SK-N-SH (cell line): ENCODE data around the gene UVRAG. TPM values are rescaled to one million over a fixed set of nuclear protein-coding genes. Genes with fewer than 3 reads are reported as not detected.

Experiments
- CTCF ChIA-PET: fragments of 300-600, 350-600 bp; formaldehyde crosslinking; extraction: SDS; loops from one replicate; lab custom pipeline; 2021; lab: Yijun Ruan, JAX
- POLR2A ChIA-PET: fragments of 350-600 bp; sonication (Branson Sonifier 250); formaldehyde crosslinking; extraction: SDS; loops from one replicate; lab custom pipeline; 2020; ENCODE audit warnings: antibody characterized with exemption, inconsistent platforms; lab: Yijun Ruan, JAX
- DNase-seq: peaks from one replicate; pipeline ENCODE4 v3.0.0; 2012
- H2AFZ ChIP-seq: fragments of 200-600 bp; sonication (generic); 2 replicates; pipeline ENCODE4 v1.8.1; 2016; ENCODE audit warnings: antibody characterized with exemption, mild to moderate bottlenecking, low read depth
- H3F3A ChIP-seq: fragments of 200-600 bp; sonication (generic); replicated peaks from 2 replicates; pipeline ENCODE3; 2016; ENCODE audit warnings: antibody characterized with exemption, mild to moderate bottlenecking; ENCODE audit not compliant: insufficient read depth
- H3K27ac ChIP-seq, 2 experiments: fragments of 200-500 bp in 1 of 2; fragments of 200-600 bp in 1 of 2; sonication (Bioruptor generic) in 1 of 2; sonication (generic), shearing (Covaris generic) in 1 of 2; 2 replicates each; pipeline versions ENCODE4 v1.5.1 to v1.6.1; 2014 to 2016; ENCODE audit warnings: low read depth in 2 of 2, inconsistent platforms in 1 of 2, low read length in 1 of 2, mild to moderate bottlenecking in 1 of 2, mixed read lengths in 1 of 2
- H3K27me3 ChIP-seq: fragments of 200-600 bp; sonication (generic), shearing (Covaris generic); 2 replicates; pipeline ENCODE4 v1.6.1; 2016; ENCODE audit warnings: mixed run types; ENCODE audit not compliant: insufficient read depth
- H3K36me3 ChIP-seq, 2 experiments: fragments of 200-500 bp in 1 of 2; fragments of 200-600 bp in 1 of 2; sonication (Bioruptor generic) in 1 of 2; sonication (generic) in 1 of 2; replicated peaks in 1 of 2; 2 replicates each; pipeline versions ENCODE3 to v1.5.1; 2014 to 2016; ENCODE audit warnings: low read length in 1 of 2, mild to moderate bottlenecking in 1 of 2; ENCODE audit not compliant: insufficient read depth in 2 of 2, control insufficient read depth in 1 of 2
- H3K4me1 ChIP-seq, 2 experiments: fragments of 200-500 bp in 1 of 2; fragments of 200-600 bp in 1 of 2; sonication (Bioruptor generic) in 1 of 2; sonication (generic), shearing (Covaris generic) in 1 of 2; 2 replicates each; pipeline versions ENCODE4 v1.5.1 to v1.6.1; 2014 to 2016; ENCODE audit warnings: low read depth in 1 of 2, low read length in 1 of 2, mixed run types in 1 of 2; ENCODE audit not compliant: insufficient read depth in 2 of 2, control insufficient read depth in 1 of 2
- H3K4me2 ChIP-seq: fragments of 200-600 bp; sonication (generic), shearing (Covaris generic); 2 replicates; pipeline ENCODE4 v1.6.1; 2017; ENCODE audit warnings: mixed run types
- H3K4me3 ChIP-seq, 2 experiments: fragments of 200-500 bp in 1 of 2; fragments of 200-600 bp in 1 of 2; sonication (Bioruptor generic) in 1 of 2; sonication (generic), shearing (Covaris generic) in 1 of 2; 2 replicates each; pipeline versions ENCODE4 v1.5.1 to v1.8.1; 2014 to 2016; ENCODE audit warnings: low read depth in 2 of 2, inconsistent platforms in 1 of 2, low read length in 1 of 2, mild to moderate bottlenecking in 1 of 2, mixed read lengths in 1 of 2, moderate library complexity in 1 of 2
- H3K79me2 ChIP-seq: fragments of 200-600 bp; sonication (generic); 2 replicates; pipeline ENCODE4 v1.8.1; 2017; ENCODE audit warnings: mild to moderate bottlenecking; ENCODE audit not compliant: insufficient read depth
- H3K9ac ChIP-seq: fragments of 200-600 bp; sonication (generic); 2 replicates; pipeline ENCODE4 v1.6.1; 2017; ENCODE audit warnings: mixed run types
- H3K9me2 ChIP-seq: fragments of 200-600 bp; sonication (generic); 2 replicates; pipeline ENCODE4 v1.6.1; 2017; ENCODE audit warnings: mixed run types
- H3K9me3 ChIP-seq: fragments of 200-600 bp; sonication (generic); 2 replicates; pipeline ENCODE4 v1.6.1; 2017; ENCODE audit warnings: mixed run types, mild to moderate bottlenecking, moderate library complexity
- H4K20me1 ChIP-seq: fragments of 200-600 bp; sonication (generic); 2 replicates; pipeline ENCODE4 v1.6.1; 2017; ENCODE audit warnings: mild to moderate bottlenecking, mixed run types; ENCODE audit not compliant: insufficient read depth
- ELF1 ChIP-seq: IDR thresholded peaks from 2 replicates; pipeline ENCODE4 v1.4.0; 2012
- FOSL2 ChIP-seq: IDR thresholded peaks from 2 replicates; pipeline ENCODE4 v1.4.0; 2012; ENCODE audit warnings: low read depth, mild to moderate bottlenecking, moderate library complexity, borderline replicate concordance
- FOXJ3 ChIP-seq: sonication (generic); formaldehyde crosslinking; IDR thresholded peaks from 2 replicates; pipeline ENCODE4 v1.5.1; 2020; ENCODE audit warnings: mild to moderate bottlenecking, missing genetic modification reagents
- GABPA ChIP-seq: IDR thresholded peaks from 2 replicates; pipeline ENCODE4 v1.4.0; 2012; ENCODE audit warnings: low read depth, mild to moderate bottlenecking
- GATA2 ChIP-seq: sonication (generic); formaldehyde crosslinking; IDR thresholded peaks from 2 replicates; pipeline ENCODE4 v1.5.0; 2020; ENCODE audit warnings: mild to moderate bottlenecking, missing genetic modification reagents
- JUND ChIP-seq: IDR thresholded peaks from 2 replicates; pipeline ENCODE4 v1.4.0; 2012
- NFIC ChIP-seq: IDR thresholded peaks from 2 replicates; pipeline ENCODE4 v1.4.0; 2012; ENCODE audit warnings: borderline replicate concordance
- NRF1 ChIP-seq: IDR thresholded peaks from 2 replicates; pipeline ENCODE4 v1.6.1; 2012; ENCODE audit warnings: low read depth, mild to moderate bottlenecking, low read length
- POLR2AphosphoS5 ChIP-seq: IDR thresholded peaks from 2 replicates; pipeline ENCODE4 v1.6.1; 2012; ENCODE audit warnings: low read depth, low read length
- RCOR1 ChIP-seq: fragments of 150-350 bp; IDR thresholded peaks from 2 replicates; pipeline ENCODE4 v1.6.1; 2017; ENCODE audit warnings: antibody characterized with exemption, low read length
- RXRA ChIP-seq: IDR thresholded peaks from 2 replicates; pipeline ENCODE4 v1.4.0; 2012; ENCODE audit warnings: low read depth, mild to moderate bottlenecking, borderline replicate concordance
- SIN3A ChIP-seq: IDR thresholded peaks from 2 replicates; pipeline ENCODE4 v1.6.1; 2012; ENCODE audit warnings: low read depth, mild to moderate bottlenecking, low read length, moderate library complexity, borderline replicate concordance
- TCF12 ChIP-seq: IDR thresholded peaks from 2 replicates; pipeline ENCODE4 v1.4.0; 2012
- TEAD4 ChIP-seq: IDR thresholded peaks from 2 replicates; pipeline ENCODE4 v1.4.0; 2012; ENCODE audit warnings: mild to moderate bottlenecking, borderline replicate concordance; ENCODE audit not compliant: insufficient read depth
- YY1 ChIP-seq: IDR thresholded peaks from 2 replicates; pipeline ENCODE4 v1.4.0; 2012; ENCODE audit warnings: low read depth, mild to moderate bottlenecking
- WGBS: methylation state at CpG from one replicate; pipeline ENCODE4 v1.1.6; 2017; ENCODE audit warnings: low lambda C conversion rate; 5-methylcytosine and 5-hydroxymethylcytosine counted together
- polyA plus RNA-seq, 3 experiments: library from polyadenylated mRNA; depleted of rRNA; stranded (reverse); fragments of >200 nt; gene quantifications; 2 replicates each; pipeline ENCODE4 v1.2.3, GENCODE V29; 2012
- TF ChIP-seq, protein P1 (sequence below): IDR thresholded peaks from 2 replicates; pipeline ENCODE4 v1.4.0; 2012; ENCODE audit warnings: low read depth, borderline replicate concordance
- TF ChIP-seq, protein P2 (sequence below): IDR thresholded peaks from 2 replicates; pipeline ENCODE4 v1.4.0; 2012; ENCODE audit warnings: low read depth
- TF ChIP-seq, protein P3 (sequence below): IDR thresholded peaks from 2 replicates; pipeline ENCODE4; 2012
- TF ChIP-seq, protein P4 (sequence below): fragments of 200-600 bp; sonication (generic); IDR thresholded peaks from 2 replicates; pipeline ENCODE4 v1.6.1; 2017; ENCODE audit warnings: antibody characterized with exemption, mild to moderate bottlenecking, moderate library complexity
- TF ChIP-seq, protein P5 (sequence below): fragments of 150-350 bp; IDR thresholded peaks from 2 replicates; pipeline ENCODE4 v1.6.1; 2017; ENCODE audit warnings: antibody characterized with exemption, low read length, low read depth, borderline replicate concordance
- TF ChIP-seq, protein P6 (sequence below): fragments of 150-350 bp; IDR thresholded peaks from 2 replicates; pipeline ENCODE4 v1.6.1; 2016; ENCODE audit warnings: mild to moderate bottlenecking, low read depth, low read length

The UVRAG gene
- polyA plus RNA-seq, 1 of the 3 experiments (the other 2 are of a cell fraction): 5.8 TPM

DNA sequence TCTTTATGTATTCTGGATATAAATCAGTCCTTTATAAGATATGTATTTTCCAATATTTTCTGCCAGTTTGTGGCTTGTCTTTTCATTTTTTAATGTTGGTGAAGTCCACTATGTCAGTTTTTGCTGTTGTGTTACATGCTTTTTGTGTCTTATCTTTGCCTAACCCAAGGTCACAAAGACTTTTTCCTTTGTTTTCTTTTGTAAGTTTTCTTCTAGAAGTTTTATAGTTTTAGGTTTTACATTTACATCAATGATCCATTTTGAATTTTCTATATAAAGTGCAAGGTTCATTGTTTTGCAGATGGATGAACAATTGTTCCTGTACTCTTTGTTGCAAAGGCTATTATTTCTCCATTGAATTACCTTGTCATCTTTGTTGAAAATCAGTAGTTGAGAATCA lies 69.3 kb downstream of the UVRAG start:
- Histone ChIP-seq H2AFZ (no peak overlapping the region), H3K79me2 (no peaks in the 10 kb centered on the region), H3K4me3 (no peak overlapping the region), H3K4me2 (no peak overlapping the region), H3F3A (no peaks in the 10 kb centered on the region), H4K20me1 (no peaks in the 10 kb centered on the region), H3K36me3 (peaks cover 5% of the 10 kb centered on the region in 2 experiments), H3K4me1 (no peaks in the 10 kb centered on the region; a peak in 1 of 4 replicates), H3K9ac (no peak overlapping the region), H3K9me2 (no peaks in the 10 kb centered on the region), H3K9me3 (no peaks in the 10 kb centered on the region), H3K27ac (no peak overlapping the region), H3K27me3 (no peaks in the 10 kb centered on the region)
- POLR2A ChIA-PET: no interaction called here
- no peak for DNase-seq
- CTCF ChIA-PET: no interaction called here
- TF ChIP-seq FOXJ3 (CRISPR knock-in tag) (no peak), FOSL2 (no peak), TEAD4 (no peak)
- TF ChIP-seq, protein P1, sequence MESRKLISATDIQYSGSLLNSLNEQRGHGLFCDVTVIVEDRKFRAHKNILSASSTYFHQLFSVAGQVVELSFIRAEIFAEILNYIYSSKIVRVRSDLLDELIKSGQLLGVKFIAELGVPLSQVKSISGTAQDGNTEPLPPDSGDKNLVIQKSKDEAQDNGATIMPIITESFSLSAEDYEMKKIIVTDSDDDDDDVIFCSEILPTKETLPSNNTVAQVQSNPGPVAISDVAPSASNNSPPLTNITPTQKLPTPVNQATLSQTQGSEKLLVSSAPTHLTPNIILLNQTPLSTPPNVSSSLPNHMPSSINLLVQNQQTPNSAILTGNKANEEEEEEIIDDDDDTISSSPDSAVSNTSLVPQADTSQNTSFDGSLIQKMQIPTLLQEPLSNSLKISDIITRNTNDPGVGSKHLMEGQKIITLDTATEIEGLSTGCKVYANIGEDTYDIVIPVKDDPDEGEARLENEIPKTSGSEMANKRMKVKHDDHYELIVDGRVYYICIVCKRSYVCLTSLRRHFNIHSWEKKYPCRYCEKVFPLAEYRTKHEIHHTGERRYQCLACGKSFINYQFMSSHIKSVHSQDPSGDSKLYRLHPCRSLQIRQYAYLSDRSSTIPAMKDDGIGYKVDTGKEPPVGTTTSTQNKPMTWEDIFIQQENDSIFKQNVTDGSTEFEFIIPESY: no peak

DNA sequence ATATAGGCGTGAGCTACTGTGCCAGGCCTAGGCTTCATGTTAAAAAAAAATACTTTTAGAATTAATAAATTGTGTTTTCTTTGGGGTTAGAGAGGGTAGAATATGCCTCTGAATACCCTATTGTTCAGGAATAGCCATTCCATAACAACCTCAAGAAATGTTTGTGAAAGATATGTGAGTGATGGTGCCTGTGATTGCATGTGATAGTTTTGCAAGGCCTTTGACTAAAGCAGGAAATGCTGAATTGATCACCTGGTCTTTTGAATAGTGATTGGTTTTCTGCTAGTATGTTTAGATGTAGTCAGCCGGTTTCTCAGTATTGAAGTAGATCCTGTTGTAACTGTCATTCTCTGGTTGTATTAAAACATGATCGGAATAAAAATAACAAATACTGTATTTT lies 73.4 kb downstream of the UVRAG start:
- no peaks in the 10 kb centered on the region for H3K79me2 ChIP-seq
- CTCF ChIA-PET: interaction anchor here (1.1 kb wide), 1 partner anchor 430 kb away, joined by 3 read pairs; no protein-coding TSS in a partner anchor
- no peak overlapping the region for H3K27ac ChIP-seq
- no peaks in the 10 kb centered on the region for H4K20me1 ChIP-seq
- TF ChIP-seq GABPA (no peak), ELF1 (no peak), TCF12 (no peak), SIN3A (no peak), TEAD4 (no peak), NRF1 (no peak), RCOR1 (no peak), JUND (no peak), GATA2 (no peak), NFIC (no peak), RXRA (no peak), POLR2AphosphoS5 (no peak), YY1 (no peak)
- TF ChIP-seq, protein P2, sequence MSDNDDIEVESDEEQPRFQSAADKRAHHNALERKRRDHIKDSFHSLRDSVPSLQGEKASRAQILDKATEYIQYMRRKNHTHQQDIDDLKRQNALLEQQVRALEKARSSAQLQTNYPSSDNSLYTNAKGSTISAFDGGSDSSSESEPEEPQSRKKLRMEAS: no peak
- TF ChIP-seq, protein P3, sequence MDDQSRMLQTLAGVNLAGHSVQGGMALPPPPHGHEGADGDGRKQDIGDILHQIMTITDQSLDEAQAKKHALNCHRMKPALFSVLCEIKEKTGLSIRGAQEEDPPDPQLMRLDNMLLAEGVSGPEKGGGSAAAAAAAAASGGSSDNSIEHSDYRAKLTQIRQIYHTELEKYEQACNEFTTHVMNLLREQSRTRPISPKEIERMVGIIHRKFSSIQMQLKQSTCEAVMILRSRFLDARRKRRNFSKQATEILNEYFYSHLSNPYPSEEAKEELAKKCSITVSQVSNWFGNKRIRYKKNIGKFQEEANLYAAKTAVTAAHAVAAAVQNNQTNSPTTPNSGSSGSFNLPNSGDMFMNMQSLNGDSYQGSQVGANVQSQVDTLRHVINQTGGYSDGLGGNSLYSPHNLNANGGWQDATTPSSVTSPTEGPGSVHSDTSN: no peak
- TF ChIP-seq, protein P4, sequence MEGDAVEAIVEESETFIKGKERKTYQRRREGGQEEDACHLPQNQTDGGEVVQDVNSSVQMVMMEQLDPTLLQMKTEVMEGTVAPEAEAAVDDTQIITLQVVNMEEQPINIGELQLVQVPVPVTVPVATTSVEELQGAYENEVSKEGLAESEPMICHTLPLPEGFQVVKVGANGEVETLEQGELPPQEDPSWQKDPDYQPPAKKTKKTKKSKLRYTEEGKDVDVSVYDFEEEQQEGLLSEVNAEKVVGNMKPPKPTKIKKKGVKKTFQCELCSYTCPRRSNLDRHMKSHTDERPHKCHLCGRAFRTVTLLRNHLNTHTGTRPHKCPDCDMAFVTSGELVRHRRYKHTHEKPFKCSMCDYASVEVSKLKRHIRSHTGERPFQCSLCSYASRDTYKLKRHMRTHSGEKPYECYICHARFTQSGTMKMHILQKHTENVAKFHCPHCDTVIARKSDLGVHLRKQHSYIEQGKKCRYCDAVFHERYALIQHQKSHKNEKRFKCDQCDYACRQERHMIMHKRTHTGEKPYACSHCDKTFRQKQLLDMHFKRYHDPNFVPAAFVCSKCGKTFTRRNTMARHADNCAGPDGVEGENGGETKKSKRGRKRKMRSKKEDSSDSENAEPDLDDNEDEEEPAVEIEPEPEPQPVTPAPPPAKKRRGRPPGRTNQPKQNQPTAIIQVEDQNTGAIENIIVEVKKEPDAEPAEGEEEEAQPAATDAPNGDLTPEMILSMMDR: no peak
- TF ChIP-seq, protein P5, sequence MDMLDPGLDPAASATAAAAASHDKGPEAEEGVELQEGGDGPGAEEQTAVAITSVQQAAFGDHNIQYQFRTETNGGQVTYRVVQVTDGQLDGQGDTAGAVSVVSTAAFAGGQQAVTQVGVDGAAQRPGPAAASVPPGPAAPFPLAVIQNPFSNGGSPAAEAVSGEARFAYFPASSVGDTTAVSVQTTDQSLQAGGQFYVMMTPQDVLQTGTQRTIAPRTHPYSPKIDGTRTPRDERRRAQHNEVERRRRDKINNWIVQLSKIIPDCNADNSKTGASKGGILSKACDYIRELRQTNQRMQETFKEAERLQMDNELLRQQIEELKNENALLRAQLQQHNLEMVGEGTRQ: no peak
- TF ChIP-seq, protein P6, sequence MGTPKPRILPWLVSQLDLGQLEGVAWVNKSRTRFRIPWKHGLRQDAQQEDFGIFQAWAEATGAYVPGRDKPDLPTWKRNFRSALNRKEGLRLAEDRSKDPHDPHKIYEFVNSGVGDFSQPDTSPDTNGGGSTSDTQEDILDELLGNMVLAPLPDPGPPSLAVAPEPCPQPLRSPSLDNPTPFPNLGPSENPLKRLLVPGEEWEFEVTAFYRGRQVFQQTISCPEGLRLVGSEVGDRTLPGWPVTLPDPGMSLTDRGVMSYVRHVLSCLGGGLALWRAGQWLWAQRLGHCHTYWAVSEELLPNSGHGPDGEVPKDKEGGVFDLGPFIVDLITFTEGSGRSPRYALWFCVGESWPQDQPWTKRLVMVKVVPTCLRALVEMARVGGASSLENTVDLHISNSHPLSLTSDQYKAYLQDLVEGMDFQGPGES: no peak
- H3K4me1 ChIP-seq: no peaks in the 10 kb centered on the region; a peak in 1 of 4 replicates
- WGBS: 93% methylated on average over 3 of the region's 3 CpGs
- H2AFZ ChIP-seq: no peak overlapping the region
- no peak overlapping the region for H3K4me3 ChIP-seq
- no peaks in the 10 kb centered on the region for H3K9me2 ChIP-seq
- no peak overlapping the region for H3K9ac ChIP-seq
- no peak overlapping the region for H3K4me2 ChIP-seq
- POLR2A ChIA-PET: no interaction called here
- DNase-seq: no peak
- no peaks in the 10 kb centered on the region for H3K27me3 ChIP-seq
- H3F3A ChIP-seq: no peaks in the 10 kb centered on the region
- no peaks in the 10 kb centered on the region for H3K9me3 ChIP-seq
- H3K36me3 ChIP-seq: peaks cover 6 to 13% of the 10 kb centered on the region in 2 experiments
